HG03095 (cell line): ENCODE data around the gene C9orf40.

Experiments used
- ATAC-seq: cut with Tn5 transposase; IDR thresholded peaks from one replicate; pipeline ENCODE4 v1.9.1; 2021; ENCODE audit warnings: moderate library complexity; ENCODE audit not compliant: unreplicated experiment

Gene C9orf40

GRCh38 chr9:74952201-74953151 lies at the start of gene C9orf40:
C9orf40 (minus strand) TSS chr9:74952912; CDS start chr9:74952611, 301 bp downstream.
- ATAC-seq = peak; percentile 90

- ATAC-seq = peak; percentile 89
Observed at GRCh38 chr9:75001719-75002421, 49.2 kb upstream of the C9orf40 start.

- ATAC-seq = peak; percentile 59
Observed at GRCh38 chr9:75000835-75001234, 48.1 kb upstream of the C9orf40 start.

- no peak for ATAC-seq
Observed at GRCh38 chr9:74985041-74985440, 32.3 kb upstream of the C9orf40 start.

- no peak for ATAC-seq
Observed at GRCh38 chr9:74983709-74984108, 31.0 kb upstream of the C9orf40 start.

- no peak for ATAC-seq
Observed at GRCh38 chr9:74979844-74980243, 27.1 kb upstream of the C9orf40 start.

GRCh38 chr9:74977287-74977686 lies 24.6 kb upstream of the C9orf40 start:
- no peak for ATAC-seq

- ATAC-seq = no peak
Observed at GRCh38 chr9:74975538-74975937, 22.8 kb upstream of the C9orf40 start.

GRCh38 chr9:74974558-74974957 lies 21.8 kb upstream of the C9orf40 start:
- no peak for ATAC-seq

GRCh38 chr9:74973714-74974113 lies 21.0 kb upstream of the C9orf40 start:
- no peak for ATAC-seq

GRCh38 chr9:74963056-74963455 lies 10.3 kb upstream of the C9orf40 start:
- no peak for ATAC-seq

GRCh38 chr9:74961496-74961895 lies 8.8 kb upstream of the C9orf40 start:
- ATAC-seq = no peak

GRCh38 chr9:74960561-74960960 lies 7.8 kb upstream of the C9orf40 start:
- no peak for ATAC-seq

GRCh38 chr9:74958587-74958986 lies 5.9 kb upstream of the C9orf40 start:
- ATAC-seq = no peak

- ATAC-seq = peak; percentile 9
Observed at GRCh38 chr9:74953235-74953751, 581 bp upstream of the C9orf40 start.

- ATAC-seq = peak; percentile 22
Observed at GRCh38 chr9:74951725-74952151, 974 bp downstream of the C9orf40 start.

- no peak for ATAC-seq
Observed at GRCh38 chr9:74951107-74951720, 1.5 kb downstream of the C9orf40 start.

GRCh38 chr9:74949859-74950855 lies 2.6 kb downstream of the C9orf40 start:
- no peak for ATAC-seq

GRCh38 chr9:74948937-74949336 lies 3.8 kb downstream of the C9orf40 start:
- no peak for ATAC-seq

- no peak for ATAC-seq
Observed at GRCh38 chr9:74946686-74947085, 6.0 kb downstream of the C9orf40 start.
